ENCODE measurements around the gene ANKRD9. TPM values are rescaled to one million over a fixed set of nuclear protein-coding genes. Genes with fewer than 3 reads are reported as not detected.
"Not testable (repeated sequence)": the region's sequence is repeated elsewhere in the genome, so short reads cannot be mapped to it uniquely, and the experiment has no call there.

Gene ANKRD9
- total RNA-seq, 1 donor from 2014 or later: 34.6 TPM

DNA sequence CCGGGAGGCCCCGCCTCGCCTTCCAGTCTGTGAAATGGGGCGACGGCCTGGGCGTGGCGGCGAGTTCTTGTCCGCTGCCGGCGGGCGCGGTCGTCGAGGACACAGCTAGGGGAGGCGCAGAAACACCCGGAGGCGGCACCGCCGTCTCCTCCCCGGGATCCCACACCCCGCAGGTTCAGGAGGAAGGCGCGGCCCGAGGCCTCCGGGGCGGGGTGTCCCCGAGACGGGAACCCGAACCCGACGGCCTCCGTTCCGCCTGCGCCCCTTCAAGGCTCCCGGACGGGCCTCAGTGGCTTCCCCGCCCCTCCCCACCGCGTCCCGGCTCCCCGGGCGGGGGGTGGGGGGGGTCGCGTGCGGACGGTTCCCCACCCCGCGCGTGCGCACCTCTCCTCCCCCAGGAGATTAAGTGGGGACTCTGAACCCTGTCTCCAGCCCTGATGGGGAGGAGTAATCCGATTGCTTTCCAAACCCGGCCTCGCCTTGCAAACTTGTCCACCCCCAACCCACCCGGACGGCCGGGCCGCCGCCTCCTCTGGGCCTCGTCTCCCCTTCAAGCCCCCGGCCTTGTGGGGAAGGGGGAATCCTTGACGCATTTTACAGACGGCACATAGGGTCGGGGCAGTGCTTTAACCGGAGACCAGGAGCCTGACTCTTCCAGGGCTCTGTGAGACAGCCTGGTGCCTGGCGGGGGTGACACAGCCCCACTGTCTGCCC is 35.3 kb upstream of the ANKRD9 start:
- H3K4me3 ChIP-seq: peak overlapping the region; percentile 27 to 30
- H3K36me3 ChIP-seq: no peaks in the 10 kb centered on the region
- DNase-seq (ENCODE audit: extremely low spot score in 2 of 2): no peak
- H3K4me1 ChIP-seq: peaks cover 27% of the 10 kb centered on the region
- peak overlapping the region; percentile 85 for H3K27ac ChIP-seq
- TF ChIP-seq POLR2A (IDR thresholded peaks at IDR 0.05): no peak
- no peaks in the 10 kb centered on the region for H3K9me3 ChIP-seq
- intact Hi-C loops (cut with DNase I): no loop called here
- no peaks in the 10 kb centered on the region for H3K27me3 ChIP-seq

DNA sequence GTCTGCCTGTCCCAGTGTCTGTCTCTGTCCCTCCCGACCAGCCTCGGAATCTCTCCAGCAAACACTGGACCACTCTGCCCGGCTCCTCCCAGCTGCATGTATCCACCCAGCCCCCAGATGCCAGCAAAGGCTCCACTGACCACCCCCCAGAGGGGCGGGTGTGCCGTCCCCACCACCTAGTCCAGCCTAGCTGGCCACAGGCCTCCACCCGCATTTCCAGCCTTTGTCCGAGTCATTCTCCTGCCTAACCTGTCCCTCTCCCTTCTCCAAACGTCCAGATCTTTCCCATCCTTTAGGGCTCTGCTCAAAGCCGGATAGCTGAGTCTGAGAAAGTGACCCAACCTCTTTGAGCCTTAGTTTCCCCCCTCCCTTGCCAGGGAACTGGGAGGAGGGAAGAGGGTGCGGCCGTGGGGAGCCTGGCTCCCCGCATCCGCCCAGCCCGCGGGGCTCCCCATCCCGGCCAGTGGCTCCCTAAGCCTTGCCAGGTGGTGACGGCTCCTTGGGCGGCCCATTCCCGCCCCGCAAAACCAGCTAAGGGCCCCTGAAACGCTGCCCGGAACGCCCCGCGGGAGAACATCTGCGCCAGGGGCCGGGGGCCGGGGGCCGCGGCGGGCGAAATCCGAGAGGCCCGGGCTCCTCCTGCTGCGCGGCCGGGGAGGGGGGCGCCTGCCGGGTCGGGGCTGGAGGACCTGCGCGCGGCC is 34.6 kb upstream of the ANKRD9 start:
- Histone ChIP-seq H3K36me3 (no peaks in the 10 kb centered on the region), H3K4me1 (peaks cover 30% of the 10 kb centered on the region), H3K27ac (peak overlapping the region; percentile 85), H3K4me3 (peak overlapping the region; percentile 27 to 30), H3K9me3 (no peaks in the 10 kb centered on the region), H3K27me3 (no peaks in the 10 kb centered on the region)
- no peak for TF ChIP-seq POLR2A (IDR thresholded peaks at IDR 0.05)
- TF ChIP-seq, protein P1, sequence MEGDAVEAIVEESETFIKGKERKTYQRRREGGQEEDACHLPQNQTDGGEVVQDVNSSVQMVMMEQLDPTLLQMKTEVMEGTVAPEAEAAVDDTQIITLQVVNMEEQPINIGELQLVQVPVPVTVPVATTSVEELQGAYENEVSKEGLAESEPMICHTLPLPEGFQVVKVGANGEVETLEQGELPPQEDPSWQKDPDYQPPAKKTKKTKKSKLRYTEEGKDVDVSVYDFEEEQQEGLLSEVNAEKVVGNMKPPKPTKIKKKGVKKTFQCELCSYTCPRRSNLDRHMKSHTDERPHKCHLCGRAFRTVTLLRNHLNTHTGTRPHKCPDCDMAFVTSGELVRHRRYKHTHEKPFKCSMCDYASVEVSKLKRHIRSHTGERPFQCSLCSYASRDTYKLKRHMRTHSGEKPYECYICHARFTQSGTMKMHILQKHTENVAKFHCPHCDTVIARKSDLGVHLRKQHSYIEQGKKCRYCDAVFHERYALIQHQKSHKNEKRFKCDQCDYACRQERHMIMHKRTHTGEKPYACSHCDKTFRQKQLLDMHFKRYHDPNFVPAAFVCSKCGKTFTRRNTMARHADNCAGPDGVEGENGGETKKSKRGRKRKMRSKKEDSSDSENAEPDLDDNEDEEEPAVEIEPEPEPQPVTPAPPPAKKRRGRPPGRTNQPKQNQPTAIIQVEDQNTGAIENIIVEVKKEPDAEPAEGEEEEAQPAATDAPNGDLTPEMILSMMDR (IDR thresholded peaks at IDR 0.05): no peak
- no peak for TF ChIP-seq POLR2AphosphoS5 (IDR thresholded peaks at IDR 0.05; ENCODE audit: insufficient read depth in 1 of 2, low read depth in 1 of 2)
- intact Hi-C loops (cut with DNase I): no loop called here
- DNase-seq (ENCODE audit: extremely low spot score in 2 of 2): no peak

DNA sequence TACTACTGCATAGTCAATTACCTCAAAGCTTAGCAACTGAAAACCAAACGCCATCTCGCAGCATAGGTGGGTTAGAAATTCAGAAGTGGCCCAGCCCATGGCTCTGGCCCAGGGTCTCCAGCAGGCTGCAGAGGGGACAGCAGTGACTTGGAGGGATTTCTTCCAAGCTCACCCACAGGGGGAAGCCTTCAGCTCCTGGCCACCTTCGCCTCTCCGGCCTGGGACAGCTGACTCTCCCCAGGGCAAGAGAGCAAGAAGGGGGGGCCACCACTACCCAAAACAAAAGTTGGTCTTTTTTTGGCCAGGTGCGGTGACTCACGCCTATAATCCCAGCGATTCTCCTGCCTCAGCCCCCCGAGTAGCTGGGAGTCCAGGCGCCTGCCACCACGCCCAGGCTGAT is 32.2 kb upstream of the ANKRD9 start:
- H3K36me3 ChIP-seq: no peaks in the 10 kb centered on the region
- no peaks in the 10 kb centered on the region for H3K9me3 ChIP-seq
- H3K27ac ChIP-seq: no peak overlapping the region
- TF ChIP-seq POLR2A (IDR thresholded peaks at IDR 0.05) (no peak), POLR2AphosphoS5 (IDR thresholded peaks at IDR 0.05; ENCODE audit: insufficient read depth in 1 of 2, low read depth in 1 of 2) (no peak)
- TF ChIP-seq, protein P1 (IDR thresholded peaks at IDR 0.05): no peak
- no peaks in the 10 kb centered on the region for H3K27me3 ChIP-seq
- intact Hi-C loops (cut with DNase I): no loop called here
- H3K4me3 ChIP-seq: no peak overlapping the region
- peaks cover 30% of the 10 kb centered on the region for H3K4me1 ChIP-seq
- no peak for DNase-seq (ENCODE audit: extremely low spot score in 2 of 2)

DNA sequence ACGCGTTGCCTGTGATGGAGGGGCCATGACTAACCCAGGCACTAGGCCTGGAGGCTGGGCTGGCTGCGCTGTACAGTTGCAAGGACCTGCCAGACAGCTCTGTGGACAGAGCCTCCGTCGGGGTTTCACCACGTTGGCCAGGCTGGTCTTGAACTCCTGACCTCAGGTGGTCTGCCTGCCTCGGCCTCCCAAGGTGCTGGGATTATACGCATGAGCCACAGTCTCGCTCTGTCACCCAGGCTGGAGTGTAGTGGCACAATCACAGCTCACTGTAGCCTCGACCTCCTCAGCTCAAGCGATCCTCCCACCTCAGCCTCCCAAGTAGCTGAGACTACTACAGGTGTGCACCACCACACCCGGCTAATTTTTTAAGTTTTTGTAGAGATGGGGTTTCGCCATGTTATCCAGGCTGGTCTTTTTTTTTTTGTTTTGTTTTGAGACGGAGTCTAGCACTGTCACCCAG is 31.5 kb upstream of the ANKRD9 start:
- H3K36me3 ChIP-seq; H3K9me3 ChIP-seq; H3K4me3 ChIP-seq; intact Hi-C loops (cut with DNase I); H3K27me3 ChIP-seq; H3K27ac ChIP-seq; DNase-seq (ENCODE audit: extremely low spot score in 2 of 2): not testable (repeated sequence)
- peaks cover 30% of the 10 kb centered on the region for H3K4me1 ChIP-seq

DNA sequence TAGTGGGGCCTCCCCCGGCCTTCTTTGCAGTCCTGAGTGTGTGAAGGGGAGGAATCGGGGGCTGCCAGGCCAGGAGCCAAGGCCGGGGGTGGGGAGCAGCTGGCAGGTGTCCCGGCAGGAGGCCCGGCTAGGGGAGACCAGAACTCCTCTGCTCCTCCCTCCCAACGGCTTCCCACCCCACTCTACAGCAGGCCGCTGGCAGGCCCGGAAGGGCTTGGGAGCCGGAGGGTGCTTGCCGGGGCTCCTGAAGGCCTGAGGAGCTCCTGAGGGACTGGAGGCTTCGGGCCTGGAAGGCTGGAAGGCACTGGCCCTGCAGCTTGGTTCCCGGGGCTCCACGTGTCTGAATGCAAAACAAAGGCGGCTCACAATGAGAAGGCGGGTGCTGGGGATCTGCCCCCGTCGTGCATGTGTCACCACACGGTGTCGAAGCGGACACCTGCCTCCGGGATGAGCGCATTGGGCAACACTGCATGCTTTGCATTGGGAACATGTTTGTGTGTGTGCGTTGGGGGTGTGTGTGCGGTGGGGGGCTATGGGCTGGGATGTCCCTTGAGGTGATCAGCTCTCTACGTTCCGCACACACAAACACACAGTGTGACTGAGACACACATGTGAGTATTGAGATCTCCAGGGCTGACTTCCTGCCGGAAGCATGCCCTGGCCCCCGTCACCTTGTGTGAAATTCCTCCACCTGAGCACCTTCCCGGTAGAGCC is 30.9 kb upstream of the ANKRD9 start:
- Histone ChIP-seq H3K36me3 (no peaks in the 10 kb centered on the region), H3K4me3 (no peak overlapping the region), H3K27me3 (no peaks in the 10 kb centered on the region)

More for the DNA sequence above, 30.9 kb upstream of the ANKRD9 start:
- Histone ChIP-seq H3K9me3 (no peaks in the 10 kb centered on the region), H3K4me1 (peaks cover 25% of the 10 kb centered on the region), H3K27ac (no peak overlapping the region)
- DNase-seq (ENCODE audit: extremely low spot score in 2 of 2): no peak
- TF ChIP-seq POLR2AphosphoS5 (IDR thresholded peaks at IDR 0.05; ENCODE audit: insufficient read depth in 1 of 2, low read depth in 1 of 2): no peak
- TF ChIP-seq, protein P1 (IDR thresholded peaks at IDR 0.05): no peak
- no peak for TF ChIP-seq POLR2A (IDR thresholded peaks at IDR 0.05)
- intact Hi-C loops (cut with DNase I): no loop called here
